Lung (tissue), 12 donors: ENCODE measurements around the gene MBP. TPM values are rescaled to one million over a fixed set of nuclear protein-coding genes. Genes with fewer than 3 reads are reported as not detected.
"Not testable (repeated sequence)": the region's sequence is repeated elsewhere in the genome, so short reads cannot be mapped to it uniquely, and the experiment has no call there.

Experiments
- ATAC-seq: fragments of 200-7000 bp; cut with Tn5 transposase; one replicate; pipeline ENCODE4 v1.9.1; 2020; ENCODE audit warnings: moderate number of reproducible peaks; ENCODE audit not compliant: insufficient read depth, low FRiP score
- DNase-seq, 3 donors: peaks; one replicate each; pipeline ENCODE4 v3.0.0-alpha.2; 2013 to 2017
- H3K27ac ChIP-seq, 2 donors: one replicate each; pipeline ENCODE4 v1.5.1; 2013; ENCODE audit warnings: mild to moderate bottlenecking in 2 of 2, moderate library complexity in 2 of 2, control low read depth in 1 of 2, inconsistent platforms in 1 of 2, low read depth in 1 of 2, low read length in 1 of 2
- H3K27me3 ChIP-seq, 3 donors: one replicate each; pipeline ENCODE4 v1.5.1; 2013; ENCODE audit warnings: low read length in 2 of 3; ENCODE audit not compliant: control insufficient read depth in 3 of 3, insufficient read depth in 3 of 3
- H3K36me3 ChIP-seq, 4 donors: one replicate each; pipeline ENCODE4 v1.5.1; 2013; ENCODE audit warnings: low read length in 4 of 4, mild to moderate bottlenecking in 1 of 4, moderate library complexity in 1 of 4; ENCODE audit not compliant: control insufficient read depth in 4 of 4, insufficient read depth in 4 of 4
- H3K4me1 ChIP-seq, 5 donors: one replicate each; pipeline ENCODE4 v1.5.1; 2013; ENCODE audit warnings: low read length in 5 of 5, mild to moderate bottlenecking in 2 of 5, moderate library complexity in 1 of 5; ENCODE audit not compliant: control insufficient read depth in 5 of 5, insufficient read depth in 5 of 5
- H3K4me3 ChIP-seq: one replicate; pipeline ENCODE4 v1.5.1; 2013; ENCODE audit warnings: mild to moderate bottlenecking, control low read depth, moderate library complexity
- H3K9ac ChIP-seq, 2 donors: one replicate each; pipeline ENCODE4 v1.5.1; 2013; ENCODE audit warnings: low read length in 2 of 2, control low read depth in 1 of 2; ENCODE audit not compliant: insufficient read depth in 1 of 2
- H3K9me3 ChIP-seq, 4 donors: one replicate each; pipeline ENCODE4 v1.5.1; 2013; ENCODE audit warnings: low read length in 3 of 4, mild to moderate bottlenecking in 1 of 4, moderate library complexity in 1 of 4; ENCODE audit not compliant: control insufficient read depth in 4 of 4, insufficient read depth in 3 of 4
- WGBS, 2 donors: extraction: QIAGEN DNeasy Blood & Tissue Kit; methylation state at CpG; one replicate each; pipeline ENCODE4 v1.1.7; 2013; 5-methylcytosine and 5-hydroxymethylcytosine counted together
- polyA plus RNA-seq, 2 donors: library from polyadenylated mRNA; stranded (reverse); fragments of 200-250 nt; gene quantifications; one replicate each; pipeline ENCODE4 v1.2.1, GENCODE V29; 2013
- total RNA-seq, 2 donors: library from RNA; depleted of rRNA in 1 of 2; stranded (reverse); fragments of >200 nt in 1 of 2; gene quantifications; one replicate each; pipeline ENCODE4 v1.2.1, GENCODE V29; 2014 to 2021
- TF ChIP-seq, protein P1 (sequence below): IDR thresholded peaks from 2 replicates; pipeline ENCODE4 v1.5.1; 2012; ENCODE audit warnings: mild to moderate bottlenecking; ENCODE audit errors: control extremely low read depth, extremely low read depth
- donor health status: control.
- donor health status: control.
- donor health status: Bipolar disorder and iron deficiency.
- donor health status: healthy.
- donor health status: DM: yes; HTN: yes; CAD: no.

Gene MBP
- total and polyA plus RNA-seq, 4 donors: 15.6 to 64.1 (median 30.9) TPM

DNA sequence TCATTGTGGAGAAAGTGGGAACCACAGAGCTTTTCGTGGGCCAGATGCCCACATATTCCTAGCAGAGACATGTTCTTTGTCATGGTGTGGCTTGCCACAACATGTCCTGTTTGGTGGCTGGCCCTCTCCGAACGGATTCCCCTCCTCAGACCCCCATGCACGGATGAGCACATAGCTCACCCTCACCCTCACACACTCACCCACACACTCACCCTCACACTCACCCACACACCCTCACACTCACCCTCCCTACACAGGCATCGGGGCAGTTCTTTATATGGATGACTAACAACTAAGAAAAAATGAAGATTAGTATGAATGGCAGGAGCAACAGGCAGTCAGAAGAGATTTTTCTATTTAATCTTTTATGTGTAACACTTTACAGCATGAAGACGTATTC lies 160.3 kb downstream of the MBP start:
- no peak overlapping the region for H3K9ac ChIP-seq
- no peaks in the 10 kb centered on the region for H3K27me3 ChIP-seq
- no peaks in the 10 kb centered on the region for H3K9me3 ChIP-seq
- WGBS, 2 donors: 86 to 95% methylated on average over 6 of the region's 6 CpGs
- no peak for ATAC-seq
- TF ChIP-seq, protein P1, sequence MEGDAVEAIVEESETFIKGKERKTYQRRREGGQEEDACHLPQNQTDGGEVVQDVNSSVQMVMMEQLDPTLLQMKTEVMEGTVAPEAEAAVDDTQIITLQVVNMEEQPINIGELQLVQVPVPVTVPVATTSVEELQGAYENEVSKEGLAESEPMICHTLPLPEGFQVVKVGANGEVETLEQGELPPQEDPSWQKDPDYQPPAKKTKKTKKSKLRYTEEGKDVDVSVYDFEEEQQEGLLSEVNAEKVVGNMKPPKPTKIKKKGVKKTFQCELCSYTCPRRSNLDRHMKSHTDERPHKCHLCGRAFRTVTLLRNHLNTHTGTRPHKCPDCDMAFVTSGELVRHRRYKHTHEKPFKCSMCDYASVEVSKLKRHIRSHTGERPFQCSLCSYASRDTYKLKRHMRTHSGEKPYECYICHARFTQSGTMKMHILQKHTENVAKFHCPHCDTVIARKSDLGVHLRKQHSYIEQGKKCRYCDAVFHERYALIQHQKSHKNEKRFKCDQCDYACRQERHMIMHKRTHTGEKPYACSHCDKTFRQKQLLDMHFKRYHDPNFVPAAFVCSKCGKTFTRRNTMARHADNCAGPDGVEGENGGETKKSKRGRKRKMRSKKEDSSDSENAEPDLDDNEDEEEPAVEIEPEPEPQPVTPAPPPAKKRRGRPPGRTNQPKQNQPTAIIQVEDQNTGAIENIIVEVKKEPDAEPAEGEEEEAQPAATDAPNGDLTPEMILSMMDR: no peak
- no peak overlapping the region for H3K4me3 ChIP-seq
- H3K4me1 ChIP-seq: peaks cover 0 to 15% (median 0%) of the 10 kb centered on the region in 5 donors
- H3K36me3 ChIP-seq: peaks cover 0 to 5% (median 4%) of the 10 kb centered on the region in 4 donors
- no peak for DNase-seq
- no peak overlapping the region for H3K27ac ChIP-seq

DNA sequence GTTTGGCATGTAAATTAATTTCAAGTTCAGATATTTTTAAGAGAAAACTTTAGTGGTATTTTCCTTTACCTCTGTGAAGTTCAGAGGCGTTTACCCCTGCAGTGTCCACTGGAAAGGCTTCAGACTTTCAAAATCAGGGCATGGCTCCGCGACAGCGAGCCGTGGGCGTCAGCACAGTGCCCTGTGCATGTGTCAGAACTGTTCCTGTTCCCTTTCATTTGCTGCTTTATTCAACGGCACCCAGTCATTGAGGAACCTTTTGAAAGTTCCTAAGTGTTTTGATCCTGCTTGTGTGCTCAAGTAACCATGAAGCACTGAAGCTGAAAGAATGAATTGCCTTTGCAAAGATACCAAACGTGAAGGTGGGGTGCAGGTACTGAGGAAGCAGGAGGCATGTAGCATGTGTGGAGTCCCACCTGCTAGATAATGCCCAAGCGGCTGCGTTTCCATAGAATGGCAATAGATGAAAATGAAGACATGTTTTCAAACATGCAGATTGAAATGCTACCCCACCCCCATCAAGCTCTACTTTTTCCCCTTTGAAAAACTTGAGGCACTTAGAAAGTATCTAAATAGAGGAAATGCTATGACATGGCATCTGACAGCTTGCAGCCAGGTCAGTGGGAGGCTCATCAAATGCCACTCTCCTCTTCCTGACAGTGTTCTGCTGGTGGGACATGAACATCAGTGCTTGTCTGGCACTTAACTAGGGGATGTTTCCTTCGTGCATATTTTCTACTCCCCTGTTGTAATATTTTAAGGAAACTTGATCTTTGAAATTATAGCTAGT lies 161.6 kb downstream of the MBP start:
- H3K27ac ChIP-seq: no peak overlapping the region
- no peak overlapping the region for H3K4me3 ChIP-seq
- no peak overlapping the region for H3K9ac ChIP-seq
- TF ChIP-seq, protein P1: no peak
- ATAC-seq: no peak
- WGBS, 2 donors: 70 to 74% methylated on average over 11 of the region's 11 CpGs
- DNase-seq: no peak
- no peaks in the 10 kb centered on the region for H3K27me3 ChIP-seq
- peaks cover 0 to 11% (median 6%) of the 10 kb centered on the region in 4 donors for H3K36me3 ChIP-seq
- H3K9me3 ChIP-seq: no peaks in the 10 kb centered on the region
- peaks cover 0 to 13% (median 0%) of the 10 kb centered on the region in 5 donors for H3K4me1 ChIP-seq

DNA sequence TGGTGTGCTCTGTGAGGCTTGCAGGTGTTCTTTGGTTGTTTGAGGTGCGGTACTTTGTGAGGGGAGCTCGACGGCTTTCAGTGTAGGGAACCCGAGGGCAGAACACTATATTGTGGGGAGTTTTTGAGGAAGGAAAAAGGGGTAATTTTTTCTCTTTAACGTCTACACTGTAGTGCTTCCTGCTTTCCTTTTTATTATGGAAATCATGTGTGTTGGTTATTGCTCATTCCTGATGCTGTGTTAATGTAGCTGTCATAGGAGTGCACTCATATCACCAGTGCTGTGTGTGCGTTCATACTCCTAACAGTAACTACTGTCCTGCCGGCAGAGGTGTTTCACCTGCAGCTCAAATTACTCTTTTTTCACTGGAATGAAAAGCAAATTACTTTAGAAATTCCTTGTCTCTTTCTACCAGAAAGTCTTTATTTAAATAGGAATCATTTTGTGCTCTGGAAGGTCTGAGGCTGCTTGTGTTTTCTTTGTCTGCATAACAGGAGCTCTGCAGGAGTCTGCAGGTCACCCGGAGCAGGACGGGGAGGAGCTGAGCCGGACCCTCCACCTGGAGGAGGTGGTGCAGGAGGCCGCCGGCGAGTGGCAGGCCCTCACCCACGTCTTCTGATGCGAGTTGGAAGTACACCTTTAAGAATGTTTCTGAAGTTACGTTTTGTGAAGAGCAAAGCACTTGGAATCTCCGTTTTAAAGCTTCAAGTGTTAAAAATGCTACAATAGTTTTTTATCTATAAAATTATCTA lies 164.7 kb downstream of the MBP start:
- ATAC-seq (no peak), DNase-seq (no peak)
- H3K9me3 ChIP-seq: no peaks in the 10 kb centered on the region
- H3K36me3 ChIP-seq: peaks cover 0 to 11% (median 4%) of the 10 kb centered on the region in 4 donors
- TF ChIP-seq, protein P1: no peak
- H3K4me3 ChIP-seq: no peak overlapping the region
- H3K27ac ChIP-seq: no peak overlapping the region
- no peaks in the 10 kb centered on the region for H3K27me3 ChIP-seq
- 57 to 64% methylated on average over 17 of the region's 17 CpGs for WGBS, 2 donors
- no peak overlapping the region for H3K9ac ChIP-seq
- H3K4me1 ChIP-seq: peaks cover 0 to 5% (median 0%) of the 10 kb centered on the region in 5 donors

DNA sequence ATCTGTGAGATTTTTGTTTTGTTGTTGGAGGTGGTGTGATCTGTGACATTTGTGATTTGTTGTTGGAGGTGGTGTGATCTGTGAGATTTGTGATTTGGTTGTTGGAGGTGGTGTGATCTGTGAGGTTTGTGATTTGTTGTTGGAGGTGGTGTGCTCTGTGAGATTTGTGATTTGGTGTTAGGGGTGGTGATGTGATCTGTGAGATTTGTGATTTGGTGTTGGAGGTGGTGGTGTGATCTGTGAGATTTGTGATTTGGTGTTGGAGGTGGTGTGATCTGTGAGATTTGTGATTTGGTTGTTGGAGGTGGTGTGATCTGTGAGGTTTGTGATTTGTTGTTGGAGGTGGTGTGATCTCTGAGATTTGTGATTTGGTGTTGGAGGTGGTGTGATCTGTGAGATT lies 165.3 kb downstream of the MBP start:
- ATAC-seq, H3K27ac ChIP-seq, H3K9ac ChIP-seq, H3K27me3 ChIP-seq, H3K9me3 ChIP-seq, DNase-seq, H3K4me1 ChIP-seq, H3K4me3 ChIP-seq: not testable (repeated sequence)
- peaks cover 0 to 11% (median 4%) of the 10 kb centered on the region in 4 donors for H3K36me3 ChIP-seq

DNA sequence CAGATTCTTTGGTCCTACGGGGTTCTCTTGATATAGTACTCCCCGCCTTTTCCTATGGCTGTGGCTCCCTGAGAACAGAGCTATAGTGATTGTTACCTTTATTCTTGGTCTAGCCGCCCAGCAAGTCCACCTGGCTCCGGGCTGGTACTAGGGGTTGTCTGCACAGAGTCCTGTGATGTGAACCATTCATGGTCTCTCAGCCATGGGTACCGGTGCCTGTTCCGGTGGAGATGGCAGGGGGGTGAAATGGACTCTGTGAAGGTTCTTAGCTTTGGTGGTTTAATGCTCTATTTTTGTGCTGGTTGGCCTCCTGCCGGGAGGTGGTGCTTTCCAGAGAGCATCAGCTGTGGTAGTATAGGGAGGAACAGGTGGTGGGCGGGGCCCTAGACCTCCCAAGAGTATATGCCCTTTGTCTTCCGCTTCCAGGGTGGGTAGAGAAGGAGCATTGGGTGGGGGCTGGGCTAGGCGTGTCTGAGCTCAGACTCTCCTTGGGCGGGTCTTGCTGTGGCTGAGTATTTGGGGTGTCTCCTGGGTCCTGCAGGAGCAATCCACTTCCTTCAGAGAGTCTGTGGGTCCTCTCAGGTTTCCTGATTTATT lies 166.9 kb downstream of the MBP start:
- not testable (repeated sequence) for DNase-seq, H3K9me3 ChIP-seq, H3K27me3 ChIP-seq, ATAC-seq, H3K4me1 ChIP-seq, H3K27ac ChIP-seq, H3K4me3 ChIP-seq, H3K9ac ChIP-seq
- 94 to 97% methylated on average over 11 of the region's 11 CpGs for WGBS, 2 donors
- H3K36me3 ChIP-seq: peaks cover 0 to 11% (median 6%) of the 10 kb centered on the region in 4 donors
